GM23338 (cell line): ENCODE results near the gene CCDC149.

ENCODE experiments used
- CREB1 ChIP-seq: fragments of 250-450 bp; sonication (Bioruptor Pico); IDR thresholded peaks from 2 replicates; pipeline ENCODE4 v1.5.0; 2020; ENCODE audit warnings: low read depth, mild to moderate bottlenecking, moderate library complexity
- ETS1 ChIP-seq: IDR thresholded peaks from 2 replicates; pipeline ENCODE4 v1.6.1; 2016; ENCODE audit warnings: antibody characterized with exemption
- EZH2 ChIP-seq: fragments of 200-600 bp; sonication (generic); IDR thresholded peaks from one replicate; pipeline ENCODE4 v1.8.0; 2017; ENCODE audit warnings: antibody characterized with exemption, mild to moderate bottlenecking, low read depth; ENCODE audit not compliant: unreplicated experiment
- EZH2phosphoT487 ChIP-seq: fragments of 200-600 bp; sonication (generic); IDR thresholded peaks from one replicate; pipeline ENCODE4 v1.8.1; 2018; ENCODE audit warnings: antibody characterized with exemption; ENCODE audit not compliant: unreplicated experiment
- JUNB ChIP-seq: IDR thresholded peaks from one replicate; pipeline ENCODE4 v1.6.1; 2016; ENCODE audit warnings: antibody characterized with exemption; ENCODE audit not compliant: unreplicated experiment
- NANOG ChIP-seq: IDR thresholded peaks from 2 replicates; pipeline ENCODE4 v1.6.1; 2016; ENCODE audit warnings: antibody characterized with exemption, borderline replicate concordance
- POLR2AphosphoS5 ChIP-seq: IDR thresholded peaks from 2 replicates; pipeline ENCODE4 v1.6.1; 2016; ENCODE audit warnings: antibody characterized with exemption, low read depth
- STAT1 ChIP-seq: IDR thresholded peaks from one replicate; pipeline ENCODE4 v1.6.1; 2016; ENCODE audit warnings: antibody characterized with exemption; ENCODE audit not compliant: unreplicated experiment
- ZNF114 ChIP-seq: fragments of 250-450 bp; sonication (Bioruptor Pico); IDR thresholded peaks from 2 replicates; pipeline ENCODE4 v1.5.0; 2020; ENCODE audit warnings: mild to moderate bottlenecking, moderate library complexity
- ZNF331 ChIP-seq: fragments of 250-450 bp; sonication (Bioruptor Pico); IDR thresholded peaks from 2 replicates; pipeline ENCODE4 v1.5.0; 2020; ENCODE audit warnings: low read depth, mild to moderate bottlenecking, moderate library complexity
- ZNF462 ChIP-seq: fragments of 250-450 bp; sonication (Bioruptor Pico); IDR thresholded peaks from 2 replicates; pipeline ENCODE4 v1.5.0; 2020; ENCODE audit warnings: mild to moderate bottlenecking, moderate library complexity
- TF ChIP-seq, protein P1 (sequence below), 2 experiments: fragments of 200-600 bp in 1 of 2; sonication (generic) in 1 of 2; conservative IDR thresholded peaks; 2 replicates each; pipeline versions ENCODE4 v1.5.1 to v1.6.1; 2016 to 2017; ENCODE audit warnings: antibody characterized with exemption in 2 of 2, low read depth in 2 of 2, mild to moderate bottlenecking in 2 of 2, moderate library complexity in 1 of 2
- TF ChIP-seq, protein P2 (sequence below): IDR thresholded peaks from one replicate; pipeline ENCODE4 v1.6.1; 2018; ENCODE audit warnings: antibody characterized with exemption; ENCODE audit not compliant: unreplicated experiment

GRCh38 chr4:24924309-24924781, 11.5 kb upstream of the CCDC149 start:
- TF ChIP-seq, protein P1, sequence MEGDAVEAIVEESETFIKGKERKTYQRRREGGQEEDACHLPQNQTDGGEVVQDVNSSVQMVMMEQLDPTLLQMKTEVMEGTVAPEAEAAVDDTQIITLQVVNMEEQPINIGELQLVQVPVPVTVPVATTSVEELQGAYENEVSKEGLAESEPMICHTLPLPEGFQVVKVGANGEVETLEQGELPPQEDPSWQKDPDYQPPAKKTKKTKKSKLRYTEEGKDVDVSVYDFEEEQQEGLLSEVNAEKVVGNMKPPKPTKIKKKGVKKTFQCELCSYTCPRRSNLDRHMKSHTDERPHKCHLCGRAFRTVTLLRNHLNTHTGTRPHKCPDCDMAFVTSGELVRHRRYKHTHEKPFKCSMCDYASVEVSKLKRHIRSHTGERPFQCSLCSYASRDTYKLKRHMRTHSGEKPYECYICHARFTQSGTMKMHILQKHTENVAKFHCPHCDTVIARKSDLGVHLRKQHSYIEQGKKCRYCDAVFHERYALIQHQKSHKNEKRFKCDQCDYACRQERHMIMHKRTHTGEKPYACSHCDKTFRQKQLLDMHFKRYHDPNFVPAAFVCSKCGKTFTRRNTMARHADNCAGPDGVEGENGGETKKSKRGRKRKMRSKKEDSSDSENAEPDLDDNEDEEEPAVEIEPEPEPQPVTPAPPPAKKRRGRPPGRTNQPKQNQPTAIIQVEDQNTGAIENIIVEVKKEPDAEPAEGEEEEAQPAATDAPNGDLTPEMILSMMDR (conservative IDR thresholded peaks at IDR 0.05; ENCODE audit: low read depth in 2 of 2) = no peak
- TF ChIP-seq EZH2 = no peak
- no peak for TF ChIP-seq EZH2phosphoT487
- TF ChIP-seq, protein P2, sequence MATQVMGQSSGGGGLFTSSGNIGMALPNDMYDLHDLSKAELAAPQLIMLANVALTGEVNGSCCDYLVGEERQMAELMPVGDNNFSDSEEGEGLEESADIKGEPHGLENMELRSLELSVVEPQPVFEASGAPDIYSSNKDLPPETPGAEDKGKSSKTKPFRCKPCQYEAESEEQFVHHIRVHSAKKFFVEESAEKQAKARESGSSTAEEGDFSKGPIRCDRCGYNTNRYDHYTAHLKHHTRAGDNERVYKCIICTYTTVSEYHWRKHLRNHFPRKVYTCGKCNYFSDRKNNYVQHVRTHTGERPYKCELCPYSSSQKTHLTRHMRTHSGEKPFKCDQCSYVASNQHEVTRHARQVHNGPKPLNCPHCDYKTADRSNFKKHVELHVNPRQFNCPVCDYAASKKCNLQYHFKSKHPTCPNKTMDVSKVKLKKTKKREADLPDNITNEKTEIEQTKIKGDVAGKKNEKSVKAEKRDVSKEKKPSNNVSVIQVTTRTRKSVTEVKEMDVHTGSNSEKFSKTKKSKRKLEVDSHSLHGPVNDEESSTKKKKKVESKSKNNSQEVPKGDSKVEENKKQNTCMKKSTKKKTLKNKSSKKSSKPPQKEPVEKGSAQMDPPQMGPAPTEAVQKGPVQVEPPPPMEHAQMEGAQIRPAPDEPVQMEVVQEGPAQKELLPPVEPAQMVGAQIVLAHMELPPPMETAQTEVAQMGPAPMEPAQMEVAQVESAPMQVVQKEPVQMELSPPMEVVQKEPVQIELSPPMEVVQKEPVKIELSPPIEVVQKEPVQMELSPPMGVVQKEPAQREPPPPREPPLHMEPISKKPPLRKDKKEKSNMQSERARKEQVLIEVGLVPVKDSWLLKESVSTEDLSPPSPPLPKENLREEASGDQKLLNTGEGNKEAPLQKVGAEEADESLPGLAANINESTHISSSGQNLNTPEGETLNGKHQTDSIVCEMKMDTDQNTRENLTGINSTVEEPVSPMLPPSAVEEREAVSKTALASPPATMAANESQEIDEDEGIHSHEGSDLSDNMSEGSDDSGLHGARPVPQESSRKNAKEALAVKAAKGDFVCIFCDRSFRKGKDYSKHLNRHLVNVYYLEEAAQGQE = no peak
- TF ChIP-seq POLR2AphosphoS5 = no peak
- no peak for TF ChIP-seq ZNF114 (CRISPR knock-in tag)
- TF ChIP-seq ZNF462 (CRISPR knock-in tag) = no peak
- no peak for TF ChIP-seq CREB1 (CRISPR knock-in tag)
- no peak for TF ChIP-seq ETS1
- TF ChIP-seq STAT1 = no peak
- TF ChIP-seq NANOG = no peak
- TF ChIP-seq JUNB = no peak
- TF ChIP-seq ZNF331 = no peak
